ENCODE data around the gene TMTC1. TPM values are rescaled to one million over a fixed set of nuclear protein-coding genes. Genes with fewer than 3 reads are reported as not detected.

The TMTC1 gene
- total RNA-seq, 4 donors from 2014 or later: 7.4 to 25.6 (median 15.4) TPM

DNA sequence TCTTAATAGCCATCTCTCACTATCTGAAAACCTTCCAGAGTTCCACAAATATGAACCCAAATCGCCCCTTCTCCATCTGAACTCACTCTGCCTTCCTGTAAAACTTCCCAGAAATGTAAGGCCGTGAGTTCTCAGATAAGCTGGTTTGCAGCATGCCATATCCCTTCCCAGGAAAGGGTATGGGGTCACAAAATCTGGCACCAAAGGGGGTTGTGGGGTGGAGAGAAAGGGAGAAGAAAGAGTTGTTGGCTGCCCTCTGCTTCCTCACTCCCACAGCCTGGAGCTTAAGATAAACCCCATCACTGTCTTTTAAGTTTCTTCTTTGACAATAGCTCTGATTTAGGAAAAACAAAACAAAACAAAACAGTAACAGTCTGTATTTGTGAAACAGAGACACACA is 10.7 kb downstream of the TMTC1 start:
- TF ChIP-seq, protein P1, sequence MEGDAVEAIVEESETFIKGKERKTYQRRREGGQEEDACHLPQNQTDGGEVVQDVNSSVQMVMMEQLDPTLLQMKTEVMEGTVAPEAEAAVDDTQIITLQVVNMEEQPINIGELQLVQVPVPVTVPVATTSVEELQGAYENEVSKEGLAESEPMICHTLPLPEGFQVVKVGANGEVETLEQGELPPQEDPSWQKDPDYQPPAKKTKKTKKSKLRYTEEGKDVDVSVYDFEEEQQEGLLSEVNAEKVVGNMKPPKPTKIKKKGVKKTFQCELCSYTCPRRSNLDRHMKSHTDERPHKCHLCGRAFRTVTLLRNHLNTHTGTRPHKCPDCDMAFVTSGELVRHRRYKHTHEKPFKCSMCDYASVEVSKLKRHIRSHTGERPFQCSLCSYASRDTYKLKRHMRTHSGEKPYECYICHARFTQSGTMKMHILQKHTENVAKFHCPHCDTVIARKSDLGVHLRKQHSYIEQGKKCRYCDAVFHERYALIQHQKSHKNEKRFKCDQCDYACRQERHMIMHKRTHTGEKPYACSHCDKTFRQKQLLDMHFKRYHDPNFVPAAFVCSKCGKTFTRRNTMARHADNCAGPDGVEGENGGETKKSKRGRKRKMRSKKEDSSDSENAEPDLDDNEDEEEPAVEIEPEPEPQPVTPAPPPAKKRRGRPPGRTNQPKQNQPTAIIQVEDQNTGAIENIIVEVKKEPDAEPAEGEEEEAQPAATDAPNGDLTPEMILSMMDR (IDR thresholded peaks at IDR 0.05): no peak
- no peak for TF ChIP-seq POLR2A (IDR thresholded peaks at IDR 0.05)

DNA sequence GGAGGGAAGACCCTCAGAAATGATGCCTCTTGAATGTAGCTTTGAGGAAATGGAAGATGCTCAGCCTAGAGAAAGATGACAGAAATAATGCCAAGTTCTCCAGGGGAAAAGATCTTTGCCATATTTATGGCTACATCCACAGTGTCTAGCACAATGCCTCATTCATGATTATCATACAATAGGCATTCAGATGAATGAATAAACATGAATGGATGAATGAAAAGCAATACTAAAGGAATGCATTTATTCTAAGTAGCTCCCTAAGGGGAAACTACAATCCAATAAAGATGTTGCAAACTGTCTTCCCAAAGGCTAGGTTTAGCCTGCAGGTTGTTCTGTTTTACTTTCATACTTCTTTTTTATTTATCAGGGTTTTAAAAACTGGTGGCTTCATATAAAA is 12.0 kb downstream of the TMTC1 start:
- TF ChIP-seq, protein P1 (IDR thresholded peaks at IDR 0.05): no peak
- no peak for TF ChIP-seq POLR2A (IDR thresholded peaks at IDR 0.05)
- DNase-seq: no peak
- H3K4me3 ChIP-seq: no peak overlapping the region
- H3K36me3 ChIP-seq: no peaks in the 10 kb centered on the region
- H3K4me1 ChIP-seq: no peaks in the 10 kb centered on the region
- H3K9me3 ChIP-seq: no peaks in the 10 kb centered on the region
- H3K27ac ChIP-seq: no peak overlapping the region
- H3K27me3 ChIP-seq: no peaks in the 10 kb centered on the region

More for the DNA sequence above, 10.7 kb downstream of the TMTC1 start:
- no peaks in the 10 kb centered on the region for H3K27me3 ChIP-seq
- no peaks in the 10 kb centered on the region for H3K36me3 ChIP-seq
- no peaks in the 10 kb centered on the region for H3K9me3 ChIP-seq
- DNase-seq: no peak
- H3K27ac ChIP-seq: no peak overlapping the region
- H3K4me3 ChIP-seq: no peak overlapping the region
- no peaks in the 10 kb centered on the region for H3K4me1 ChIP-seq

DNA sequence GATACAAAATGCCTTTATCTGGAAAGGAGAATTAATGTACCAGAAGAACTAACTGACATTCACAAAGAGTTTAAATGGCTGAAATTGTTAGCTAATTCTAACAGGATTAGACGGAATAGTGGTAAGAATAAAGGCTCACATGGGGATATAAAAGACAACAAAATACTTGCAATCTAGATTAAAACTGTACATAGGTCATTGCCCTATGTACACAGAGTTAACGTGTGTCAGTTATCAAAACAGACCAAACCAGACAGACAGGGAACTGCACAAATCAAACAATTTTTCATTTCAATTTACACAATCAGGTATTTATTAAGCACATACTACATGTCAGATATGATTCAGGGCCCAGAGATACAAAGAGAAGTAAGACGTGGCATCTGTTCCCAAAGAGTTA is 12.6 kb downstream of the TMTC1 start:
- no peak for DNase-seq
- Histone ChIP-seq H3K4me1 (no peaks in the 10 kb centered on the region), H3K4me3 (no peak overlapping the region), H3K27me3 (no peaks in the 10 kb centered on the region), H3K27ac (no peak overlapping the region), H3K9me3 (no peaks in the 10 kb centered on the region), H3K36me3 (no peaks in the 10 kb centered on the region)
- TF ChIP-seq, protein P1 (IDR thresholded peaks at IDR 0.05): no peak
- no peak for TF ChIP-seq POLR2A (IDR thresholded peaks at IDR 0.05)

- TF ChIP-seq POLR2A (IDR thresholded peaks at IDR 0.05): no peak
- TF ChIP-seq, protein P1 (IDR thresholded peaks at IDR 0.05): no peak
- DNase-seq: no peak
These were observed 14.4 kb downstream of the TMTC1 start for GRCh38 chr12:29769162-29769858.

GRCh38 chr12:29768372-29768771 is 15.4 kb downstream of the TMTC1 start:
- Histone ChIP-seq H3K27me3 (no peaks in the 10 kb centered on the region), H3K27ac (no peak overlapping the region), H3K36me3 (no peaks in the 10 kb centered on the region), H3K4me1 (no peaks in the 10 kb centered on the region), H3K4me3 (no peak overlapping the region), H3K9me3 (no peaks in the 10 kb centered on the region)
- DNase-seq: no peak
- TF ChIP-seq, protein P1 (IDR thresholded peaks at IDR 0.05): no peak
- no peak for TF ChIP-seq POLR2A (IDR thresholded peaks at IDR 0.05)

More at GRCh38 chr12:29769162-29769858, 14.4 kb downstream of the TMTC1 start:
- no peak overlapping the region for H3K27ac ChIP-seq
- H3K9me3 ChIP-seq: no peaks in the 10 kb centered on the region
- H3K36me3 ChIP-seq: no peaks in the 10 kb centered on the region
- no peaks in the 10 kb centered on the region for H3K4me1 ChIP-seq
- H3K4me3 ChIP-seq: no peak overlapping the region
- no peaks in the 10 kb centered on the region for H3K27me3 ChIP-seq
